Airway epithelial cell (primary cell): ENCODE measurements around the gene PHC1. TPM values are rescaled to one million over a fixed set of nuclear protein-coding genes. Genes with fewer than 3 reads are reported as not detected.

Experiments used
- total RNA-seq: library from RNA; depleted of rRNA; stranded (reverse); fragments of >200 nt; gene quantifications from 2 replicates; pipeline ENCODE4 v1.2.3, GENCODE V29; 2015

The PHC1 gene
- 7.5 and 10.7 TPM in 2 replicates for total RNA-seq

DNA sequence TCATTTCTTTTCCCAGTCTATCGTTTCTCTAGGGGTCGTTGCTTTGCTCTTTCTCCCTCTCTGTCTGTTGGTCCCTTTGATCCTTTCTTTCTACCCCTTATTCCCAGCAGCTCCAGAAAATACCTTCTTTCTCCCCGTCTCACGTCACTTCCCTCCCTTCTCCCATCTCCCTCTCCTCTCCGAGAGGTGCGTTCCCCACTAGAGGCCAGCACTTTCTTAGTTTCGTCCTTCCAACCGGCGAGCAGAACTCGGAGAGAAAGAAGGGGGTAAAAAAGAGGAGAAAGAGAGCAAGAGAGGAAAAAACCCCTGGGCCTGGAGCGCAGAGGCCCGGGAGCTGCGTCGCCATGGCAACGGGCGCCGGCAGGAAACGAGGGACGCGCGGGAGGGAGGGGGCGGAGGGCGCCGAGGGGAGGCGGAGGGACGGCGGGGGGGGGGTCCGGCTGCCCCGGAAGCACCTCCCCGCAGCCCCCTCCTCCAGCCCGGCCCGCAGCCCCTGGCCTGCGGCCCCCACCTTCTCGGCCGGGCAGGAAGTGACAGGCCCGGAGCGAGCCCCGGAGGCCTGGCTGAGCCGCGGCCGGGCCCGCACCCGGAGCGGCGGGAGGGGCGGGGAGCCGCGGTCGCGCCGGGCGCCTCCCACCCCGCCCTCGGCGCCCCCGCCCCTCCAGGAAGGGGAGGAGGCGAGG, at the start of gene PHC1:
TSS of gene PHC1 (plus strand) at position 477 of the 683 bp plus-strand sequence. CDS start 3,169 bp downstream, outside the sequence.

DNA sequence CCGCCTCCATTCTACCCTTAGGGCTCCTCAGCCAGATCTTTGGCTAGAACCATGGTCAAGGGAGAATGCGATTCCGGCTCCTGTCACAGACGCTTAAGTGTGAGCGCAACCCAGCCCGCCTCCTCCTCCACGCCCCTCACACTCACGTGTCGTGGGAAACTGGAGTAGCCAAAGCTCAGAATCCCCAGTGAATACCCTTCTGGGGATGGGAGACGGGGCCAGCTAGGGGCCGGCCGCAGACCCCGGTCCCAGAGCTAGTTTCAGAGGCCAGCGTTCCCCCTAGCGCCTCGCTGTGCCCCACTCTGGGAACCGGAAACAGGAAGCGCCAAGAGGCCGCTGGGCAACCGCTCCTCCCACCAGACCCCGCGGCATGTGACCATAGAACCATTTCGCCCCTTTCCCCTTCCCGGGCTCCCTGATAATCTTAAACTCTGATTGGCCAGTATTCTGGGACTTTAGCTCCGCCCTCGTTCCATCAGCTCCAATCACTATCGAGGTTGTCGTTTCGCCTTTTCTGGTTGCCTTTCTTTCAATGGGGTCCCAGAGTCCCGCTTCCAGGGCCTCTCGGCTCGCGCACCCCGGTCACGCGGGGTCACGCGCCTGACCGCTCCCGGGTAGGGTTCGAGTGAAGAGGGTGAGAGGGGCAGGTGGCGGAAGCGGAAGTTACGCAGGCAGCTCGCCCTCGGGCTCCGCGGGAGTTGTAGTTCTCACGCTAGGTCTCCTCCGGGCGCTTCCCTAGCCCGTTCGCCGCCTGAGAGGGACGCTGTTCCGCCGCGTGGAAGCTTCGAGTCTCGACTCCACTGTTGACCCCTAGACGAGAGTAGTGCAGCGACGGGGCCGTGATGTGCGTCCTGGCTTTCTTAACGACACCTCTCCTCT, 35.3 kb downstream of the PHC1 start, which contains the start of gene M6PR:
TSS of gene M6PR (minus strand) at position 304 of the 879 bp plus-strand sequence. CDS start 3,241 bp downstream, outside the sequence.

DNA sequence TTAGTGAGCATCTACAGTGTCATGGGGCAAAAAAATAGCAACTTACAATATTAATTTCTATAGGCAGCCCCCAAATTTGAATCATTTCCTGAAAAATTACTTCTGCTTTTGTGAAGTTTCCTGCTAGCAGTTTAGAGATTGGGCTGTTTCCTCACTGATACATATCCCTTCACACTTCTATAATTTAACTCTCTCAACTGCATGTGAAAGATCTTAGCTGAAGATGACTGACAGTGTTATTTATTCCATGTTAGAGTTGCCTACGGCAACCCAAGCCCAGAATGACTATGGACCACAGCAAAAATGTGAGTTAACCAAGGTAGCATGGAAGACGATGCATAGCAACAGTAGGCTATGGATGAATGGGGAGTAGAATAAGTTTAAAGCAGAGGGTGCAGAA, 75.1 kb downstream of the PHC1 start, which contains the start of gene KLRG1:
TSS of gene KLRG1 (plus strand) at position 134 of the 400 bp plus-strand sequence. CDS start at position 224, 90 bp downstream.

Other genes starting within 250 kb of the PHC1 start
- gene RIMKLB, start 216.5 kb upstream of the PHC1 start, total RNA-seq = 22.3 and 24.7 TPM in 2 replicates
- gene A2ML1, start 91.9 kb upstream of the PHC1 start, total RNA-seq = 93.6 and 137 TPM in 2 replicates
- 84.1 and 87.9 TPM in 2 replicates for gene M6PR, start 35.1 kb downstream of the PHC1 start, total RNA-seq
- 0.28 TPM in 1 of 2 replicates, not detected in the other for gene KLRG1, start 75.0 kb downstream of the PHC1 start, total RNA-seq
- gene A2M, start 201.4 kb downstream of the PHC1 start, total RNA-seq = not detected in 2 replicates